ENCODE results near the gene KCND2.
"Not testable (repeated sequence)": the region's sequence is repeated elsewhere in the genome, so short reads cannot be mapped to it uniquely, and the experiment has no call there.

Gene KCND2

DNA sequence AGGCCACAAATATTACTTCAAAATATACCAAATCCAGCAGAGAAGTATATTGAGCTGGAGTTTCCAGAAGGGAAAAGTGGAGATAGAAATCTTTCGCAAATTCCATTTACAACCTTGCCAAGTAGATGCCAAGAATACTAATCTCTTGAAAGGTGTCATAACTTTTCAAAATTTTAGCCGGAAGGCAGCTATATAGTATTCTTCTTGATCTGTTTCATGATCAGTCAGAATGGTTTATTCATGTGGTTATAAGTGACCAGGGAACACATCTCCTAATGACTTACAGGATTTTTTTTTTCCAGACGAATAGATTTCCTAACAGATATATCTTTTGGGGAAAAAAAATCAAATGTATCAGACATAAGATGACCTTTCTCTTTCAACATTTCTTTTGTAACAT lies 314.3 kb downstream of the KCND2 start:
- no peak for DNase-seq (ENCODE audit: low read depth)

- no peak for DNase-seq (ENCODE audit: low read depth)
Observed at GRCh38 chr7:120588416-120588815, 315.4 kb downstream of the KCND2 start.

GRCh38 chr7:120588862-120589261 lies 315.9 kb downstream of the KCND2 start:
- no peak for DNase-seq (ENCODE audit: low read depth)

DNA sequence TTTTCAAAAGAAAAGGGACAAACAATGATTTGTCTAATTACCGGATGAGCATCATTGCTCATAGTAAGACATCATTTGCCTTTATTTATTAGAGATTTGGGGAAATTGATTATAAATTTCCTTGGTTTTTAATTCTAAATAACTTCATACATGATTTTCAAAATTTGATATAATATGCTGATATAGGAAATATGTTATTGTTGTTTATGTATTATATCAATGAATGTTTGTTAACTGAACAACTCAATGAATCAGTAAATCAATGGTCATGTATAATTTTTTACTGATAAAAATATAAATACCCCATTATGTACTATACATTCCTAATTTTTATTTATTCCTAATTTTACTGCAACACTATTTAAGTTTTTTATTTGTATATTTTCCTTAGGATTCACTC lies 327.6 kb downstream of the KCND2 start:
- DNase-seq (ENCODE audit: low read depth) = no peak

- no peak for DNase-seq (ENCODE audit: low read depth)
Observed at GRCh38 chr7:120603366-120603765, 330.4 kb downstream of the KCND2 start.

GRCh38 chr7:120609136-120609753 lies 336.3 kb downstream of the KCND2 start:
- DNase-seq (ENCODE audit: low read depth) = no peak

- DNase-seq (ENCODE audit: low read depth) = no peak
Observed at GRCh38 chr7:120611975-120612374, 339.0 kb downstream of the KCND2 start.

DNA sequence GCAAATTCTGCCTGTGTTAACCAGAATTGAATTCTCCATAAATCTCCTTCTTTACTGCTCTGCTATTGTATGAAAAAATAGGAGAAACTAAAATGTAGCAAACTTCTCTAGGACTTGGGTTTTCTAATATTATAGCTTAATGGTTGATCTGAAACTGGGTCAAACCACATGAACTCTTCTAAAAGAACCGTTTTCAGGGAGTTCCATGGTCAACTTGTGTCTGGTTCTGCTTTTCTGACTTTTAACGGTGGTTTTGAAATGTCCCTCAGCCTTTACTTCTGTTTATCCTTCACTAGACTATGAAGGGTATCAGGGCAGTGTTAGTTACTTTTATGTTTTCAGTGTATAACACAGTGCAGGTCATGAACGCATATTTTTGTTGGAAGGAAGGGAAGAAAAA lies 342.7 kb downstream of the KCND2 start:
- DNase-seq (ENCODE audit: low read depth) = no peak

DNA sequence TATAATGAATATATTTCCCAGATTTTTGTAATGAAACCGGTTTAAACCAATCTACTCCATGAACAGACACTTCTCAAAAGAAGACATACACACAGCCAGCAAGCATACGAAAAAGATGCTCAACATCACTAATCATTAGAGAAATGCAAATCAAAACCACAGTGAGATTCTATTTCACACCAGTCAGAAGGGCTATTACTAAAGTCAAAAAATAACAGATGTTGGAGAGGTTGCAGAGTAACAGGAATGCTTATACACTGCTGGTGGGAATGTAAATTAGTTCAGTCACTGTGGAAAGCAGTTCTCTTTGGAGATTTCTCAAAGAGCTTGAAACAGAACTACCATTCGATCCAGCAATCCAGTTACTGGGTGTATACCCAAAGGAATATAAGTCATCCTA lies 344.3 kb downstream of the KCND2 start:
- DNase-seq (ENCODE audit: low read depth) = no peak

GRCh38 chr7:120628251-120628650 lies 355.3 kb downstream of the KCND2 start:
- DNase-seq (ENCODE audit: low read depth) = no peak

- DNase-seq (ENCODE audit: low read depth) = no peak
Observed at GRCh38 chr7:120639884-120640283, 366.9 kb downstream of the KCND2 start.

DNA sequence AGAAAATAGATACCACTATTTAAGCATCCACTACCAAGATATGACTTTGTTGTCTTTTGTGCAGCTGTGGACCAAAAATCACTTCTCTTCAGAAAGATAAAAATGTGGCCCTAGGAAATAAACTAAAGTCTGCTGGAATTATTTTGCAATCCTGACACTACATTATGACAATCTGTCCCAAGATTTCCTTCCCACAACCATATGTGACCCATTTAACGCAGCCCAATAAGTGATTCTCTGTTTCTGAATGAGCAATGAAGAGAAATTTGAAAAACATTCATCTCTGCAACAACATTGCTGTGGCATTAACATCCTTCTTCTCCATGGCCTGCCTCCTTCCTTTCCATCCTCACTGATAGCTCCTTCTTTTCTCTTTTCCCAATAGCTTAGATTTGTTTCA lies 373.0 kb downstream of the KCND2 start:
- DNase-seq (ENCODE audit: low read depth) = no peak

DNA sequence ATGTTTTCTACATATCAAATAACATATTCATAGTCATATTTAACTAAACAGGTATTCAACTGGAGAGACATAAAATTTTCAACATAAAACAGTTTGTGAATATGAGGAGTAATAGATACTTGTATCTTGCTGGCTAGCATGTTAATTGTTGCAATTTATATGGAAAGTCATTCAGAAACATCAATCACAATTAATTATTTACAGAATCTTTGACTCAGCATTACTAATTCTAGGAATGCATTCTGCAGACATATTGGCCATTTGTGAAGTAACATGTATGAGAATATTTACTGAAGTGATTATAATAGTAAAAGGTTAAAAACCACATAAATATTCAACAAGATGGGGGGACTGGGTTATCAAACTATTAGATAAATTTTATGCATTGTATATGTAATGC lies 381.3 kb downstream of the KCND2 start:
- DNase-seq (ENCODE audit: low read depth) = no peak

- no peak for DNase-seq (ENCODE audit: low read depth)
Observed at GRCh38 chr7:120658516-120658915, 385.5 kb downstream of the KCND2 start.

DNA sequence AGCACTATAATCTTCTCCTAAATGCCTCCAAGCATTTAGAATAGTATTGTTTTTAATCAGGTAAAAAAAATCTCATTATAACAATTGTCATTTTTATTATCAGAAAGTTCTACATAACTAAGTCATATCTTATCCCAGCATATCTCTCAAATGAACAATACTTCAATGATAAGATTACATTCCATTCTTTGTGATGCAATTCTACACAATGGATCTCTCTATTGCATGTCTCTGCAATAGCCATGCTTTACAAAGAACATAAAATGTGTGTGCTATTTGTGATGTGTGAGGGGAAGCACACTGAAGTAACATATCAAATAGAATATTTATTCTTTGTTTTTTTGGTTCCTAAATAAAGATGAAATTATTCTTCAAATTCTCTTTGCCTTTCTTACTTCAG lies 389.3 kb downstream of the KCND2 start:
- DNase-seq (ENCODE audit: low read depth) = no peak

DNA sequence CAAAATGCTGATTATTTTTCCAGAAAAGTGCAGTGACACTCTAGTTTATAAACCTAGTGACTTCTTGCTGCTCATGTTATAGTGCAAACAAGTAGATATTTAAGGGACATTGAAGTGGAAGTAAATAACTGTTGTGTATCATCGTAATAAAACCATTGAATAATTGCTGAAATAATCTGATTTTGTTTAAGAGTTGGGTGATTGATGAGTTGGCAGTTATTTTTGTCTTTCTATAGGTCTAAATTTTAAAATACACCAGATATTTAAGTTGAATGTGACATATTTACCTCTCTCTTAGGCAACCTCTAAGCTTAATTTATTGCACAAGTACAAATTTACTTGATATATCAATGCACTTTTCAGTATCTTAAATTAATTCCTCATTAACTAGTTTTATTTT lies 392.1 kb downstream of the KCND2 start:
- no peak for DNase-seq (ENCODE audit: low read depth)

DNA sequence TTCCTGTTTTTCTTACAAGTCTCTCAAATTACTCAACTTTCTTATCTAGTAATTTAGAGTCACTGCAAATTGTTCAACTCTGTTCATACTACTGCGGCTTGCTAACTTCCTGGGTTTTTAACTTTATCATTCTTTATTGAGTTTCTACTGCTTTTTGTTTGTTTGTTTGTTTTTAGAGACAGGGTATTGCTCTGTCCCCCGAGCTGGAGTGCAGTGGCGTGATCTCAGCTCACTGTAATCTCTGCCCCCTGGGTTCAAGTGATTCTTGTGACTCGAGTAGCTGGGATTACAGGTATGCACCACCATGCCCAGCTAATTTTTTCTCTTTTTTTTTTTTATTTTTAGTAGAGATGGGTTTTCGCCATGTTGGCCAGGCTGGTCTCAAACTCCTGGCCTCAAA lies 402.1 kb downstream of the KCND2 start:
- no peak for DNase-seq (ENCODE audit: low read depth)

DNA sequence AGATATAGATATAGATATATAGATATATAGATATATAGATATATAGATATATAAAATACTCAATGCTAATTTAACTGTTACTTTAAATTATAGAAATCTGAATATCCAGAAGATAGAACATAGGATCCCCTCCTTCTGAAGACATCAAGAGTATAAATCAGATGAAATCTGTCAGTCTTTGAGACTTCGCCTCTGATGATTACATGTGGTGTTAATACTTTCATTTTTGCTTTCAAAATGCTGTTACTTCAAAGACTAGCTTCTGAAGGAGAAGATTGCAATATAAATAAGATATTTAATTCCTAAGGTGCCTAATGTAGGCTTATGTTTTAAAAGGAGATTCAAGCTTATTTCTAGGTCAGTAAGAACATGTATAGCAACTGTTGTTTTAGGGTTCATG lies 404.6 kb downstream of the KCND2 start:
- DNase-seq (ENCODE audit: low read depth) = no peak

DNA sequence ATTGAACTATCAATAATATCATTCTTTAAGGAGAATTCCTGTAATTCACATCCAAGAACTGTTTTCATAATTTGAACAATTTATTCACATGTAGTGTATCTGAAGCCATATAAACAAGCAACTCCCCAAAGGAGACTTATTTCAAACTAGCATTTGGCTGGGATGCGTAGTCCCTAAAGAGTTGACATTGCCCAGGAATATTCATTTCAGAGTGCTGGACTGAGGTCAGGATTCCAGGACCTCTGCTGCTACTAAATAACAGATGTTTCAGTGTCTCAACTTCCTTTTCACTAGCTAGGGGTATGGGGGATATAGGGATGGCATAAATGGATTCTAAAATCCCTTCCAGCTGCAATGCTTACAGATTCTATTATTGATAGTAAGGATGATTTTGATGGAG lies 408.0 kb downstream of the KCND2 start:
- DNase-seq (ENCODE audit: low read depth) = no peak

- no peak for DNase-seq (ENCODE audit: low read depth)
Observed at GRCh38 chr7:120684463-120684862, 411.5 kb downstream of the KCND2 start.

DNA sequence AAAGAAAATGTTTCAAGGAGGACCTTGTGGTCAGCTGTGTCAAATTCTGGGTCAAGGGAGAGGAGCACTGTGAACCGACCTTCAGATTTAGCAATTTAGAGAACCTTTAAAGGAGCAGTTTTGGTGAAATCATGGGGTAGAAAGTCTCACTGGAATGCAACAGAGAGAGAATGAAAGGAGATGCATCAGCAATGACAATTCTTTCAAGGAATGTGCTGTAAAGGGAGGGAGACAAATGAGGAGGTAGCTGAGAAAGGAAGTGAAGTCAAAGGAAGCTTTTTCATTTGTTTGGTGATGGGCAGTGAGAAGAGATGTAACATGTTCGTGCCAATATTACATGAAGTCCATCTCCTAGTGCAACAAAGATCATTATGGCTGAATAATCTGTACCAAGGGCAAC lies 418.9 kb downstream of the KCND2 start:
- DNase-seq (ENCODE audit: low read depth) = peak; percentile 4

- no peak for DNase-seq (ENCODE audit: low read depth)
Observed at GRCh38 chr7:120695848-120696247, 422.9 kb downstream of the KCND2 start.

GRCh38 chr7:120700796-120701195 lies 427.8 kb downstream of the KCND2 start:
- DNase-seq (ENCODE audit: low read depth) = no peak

DNA sequence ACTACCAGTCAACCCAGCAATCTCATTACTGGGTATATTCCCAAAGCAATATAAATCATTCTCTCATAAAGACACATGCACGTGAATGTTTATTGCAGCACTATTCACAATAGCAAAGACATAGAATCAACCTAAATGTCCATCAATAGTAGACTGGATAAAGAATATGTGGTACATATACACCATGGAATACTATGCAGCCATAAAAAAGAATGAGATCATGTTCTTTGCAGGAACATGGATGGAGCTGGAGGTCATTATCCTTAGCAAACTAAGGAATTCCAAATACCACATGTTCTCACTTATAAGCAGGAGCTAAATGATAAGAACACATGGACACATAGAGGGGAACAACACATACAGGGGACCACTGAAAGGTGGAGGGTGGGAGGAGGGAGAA lies 429.4 kb downstream of the KCND2 start:
- not testable (repeated sequence) for DNase-seq (ENCODE audit: low read depth)
